ENCODE results near the gene HSPA2.
A peak's percentile ranks its signal among the peaks of the same experiment; 100 is the strongest.

HSPA2 gene

DNA sequence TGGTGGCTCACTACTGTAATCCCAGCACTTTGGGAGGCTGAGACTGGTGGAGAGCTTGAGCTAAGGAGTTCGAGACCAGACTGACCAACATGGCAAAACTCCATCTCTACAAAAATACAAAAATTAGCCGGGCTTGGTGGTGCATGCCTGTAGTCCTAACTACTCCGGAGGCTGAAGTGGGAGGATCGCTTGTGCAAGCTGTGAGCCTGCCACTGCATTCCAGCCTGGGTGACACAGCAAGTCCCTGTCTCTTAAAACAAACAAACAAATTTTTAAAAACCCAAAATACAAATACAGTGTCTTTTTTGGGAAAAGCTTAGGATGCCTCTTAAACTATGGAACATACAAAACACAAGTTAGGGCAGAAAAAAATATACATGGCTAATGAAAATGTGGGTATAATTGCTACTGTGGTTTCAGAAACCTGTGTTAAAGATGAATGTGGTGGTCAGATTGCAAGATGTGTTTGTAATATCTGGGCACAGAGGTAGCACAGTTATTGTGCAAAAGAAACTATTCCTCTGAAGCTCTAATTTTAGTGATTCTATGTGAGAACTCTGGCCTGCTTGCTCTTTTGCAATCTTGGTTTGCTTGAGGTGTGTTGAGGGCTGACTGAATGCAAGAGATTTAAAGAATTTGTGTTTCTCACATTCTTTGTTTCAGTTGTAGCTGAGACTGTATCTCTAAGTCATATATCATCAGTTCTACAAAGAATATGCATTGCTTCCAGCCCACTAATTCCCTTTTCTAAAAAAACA is 3.9 kb upstream of the HSPA2 start:
- Histone ChIP-seq H3K14ac (ENCODE audit: low read length in 2 of 2) (no peak overlapping the region), H3K79me1 (replicated peaks; ENCODE audit: low read length, poor library complexity, severe bottlenecking) (no peaks in the 10 kb centered on the region), H3K23ac (ENCODE audit: low read length in 2 of 2) (no peak overlapping the region), H3K9me3 (ENCODE audit: control insufficient read depth, low read length) (peaks cover 8% of the 10 kb centered on the region), H4K91ac (ENCODE audit: low read length) (no peak overlapping the region), H2AK5ac (ENCODE audit: low read length, severe bottlenecking) (no peak overlapping the region), H3K4me1 (ENCODE audit: control insufficient read depth, insufficient read depth, low read depth, low read length) (peaks cover 3% of the 10 kb centered on the region), H2BK15ac (ENCODE audit: low read depth, poor library complexity, severe bottlenecking) (no peak overlapping the region), H3K27ac (ENCODE audit: low read length, poor library complexity, severe bottlenecking) (peak overlapping the region; percentile 38), H3K18ac (ENCODE audit: low read depth in 1 of 2, low read length in 2 of 2) (no peak overlapping the region), H3K4ac (ENCODE audit: low read depth in 1 of 2, low read length in 2 of 2) (no peak overlapping the region), H3K4me2 (ENCODE audit: low read length, poor library complexity, severe bottlenecking) (no peak overlapping the region), H2BK120ac (ENCODE audit: low read depth, low read length) (no peak overlapping the region), H3K9ac (ENCODE audit: low read length) (no peak overlapping the region), H4K8ac (ENCODE audit: low read length) (no peak overlapping the region), H3K4me3 (ENCODE audit: insufficient read depth in 1 of 2, low read depth in 1 of 2, low read length in 2 of 2) (no peak overlapping the region), H2BK12ac (ENCODE audit: low read length in 2 of 2) (no peak overlapping the region), H3K36me3 (ENCODE audit: control insufficient read depth in 1 of 2, insufficient read depth in 2 of 2, low read depth in 1 of 2, low read length in 2 of 2) (peaks cover 0 to 5% of the 10 kb centered on the region in 2 experiments), H3K27me3 (ENCODE audit: control insufficient read depth in 1 of 2, insufficient read depth in 1 of 2, low read length in 2 of 2) (peaks cover 0 to 10% of the 10 kb centered on the region in 2 experiments), H2AFZ (ENCODE audit: low read depth, low read length) (no peak overlapping the region), H2BK5ac (ENCODE audit: low read depth, low read length, poor library complexity, severe bottlenecking) (no peak overlapping the region)
- 45% methylated on average over 4 of the region's 4 CpGs for WGBS
- peak; percentile 66 for DNase-seq

DNA sequence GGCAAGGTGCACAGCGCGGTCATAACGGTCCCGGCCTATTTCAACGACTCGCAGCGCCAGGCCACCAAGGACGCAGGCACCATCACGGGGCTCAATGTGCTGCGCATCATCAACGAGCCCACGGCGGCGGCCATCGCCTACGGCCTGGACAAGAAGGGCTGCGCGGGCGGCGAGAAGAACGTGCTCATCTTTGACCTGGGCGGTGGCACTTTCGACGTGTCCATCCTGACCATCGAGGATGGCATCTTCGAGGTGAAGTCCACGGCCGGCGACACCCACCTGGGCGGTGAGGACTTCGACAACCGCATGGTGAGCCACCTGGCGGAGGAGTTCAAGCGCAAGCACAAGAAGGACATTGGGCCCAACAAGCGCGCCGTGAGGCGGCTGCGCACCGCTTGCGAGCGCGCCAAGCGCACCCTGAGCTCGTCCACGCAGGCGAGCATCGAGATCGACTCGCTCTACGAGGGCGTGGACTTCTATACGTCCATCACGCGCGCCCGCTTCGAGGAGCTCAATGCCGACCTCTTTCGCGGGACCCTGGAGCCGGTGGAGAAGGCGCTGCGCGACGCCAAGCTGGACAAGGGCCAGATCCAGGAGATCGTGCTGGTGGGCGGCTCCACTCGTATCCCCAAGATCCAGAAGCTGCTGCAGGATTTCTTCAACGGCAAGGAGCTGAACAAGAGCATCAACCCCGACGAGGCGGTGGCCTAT is 875 bp downstream of the HSPA2 start:
- peak overlapping the region in 1 of 2 experiments; percentile 78 for H3K4me3 ChIP-seq (ENCODE audit: insufficient read depth in 1 of 2, low read depth in 1 of 2, low read length in 2 of 2)
- no peak overlapping the region for H3K14ac ChIP-seq (ENCODE audit: low read length in 2 of 2)
- H4K91ac ChIP-seq (ENCODE audit: low read length) = no peak overlapping the region
- no peak overlapping the region for H2BK12ac ChIP-seq (ENCODE audit: low read length in 2 of 2)
- H2BK15ac ChIP-seq (ENCODE audit: low read depth, poor library complexity, severe bottlenecking) = no peak overlapping the region
- no peak overlapping the region for H4K8ac ChIP-seq (ENCODE audit: low read length)
- H3K27ac ChIP-seq (ENCODE audit: low read length, poor library complexity, severe bottlenecking) = no peak overlapping the region
- H3K4me1 ChIP-seq (ENCODE audit: control insufficient read depth, insufficient read depth, low read depth, low read length) = peaks cover 3% of the 10 kb centered on the region
- H3K9ac ChIP-seq (ENCODE audit: low read length) = no peak overlapping the region
- peaks cover 0 to 28% of the 10 kb centered on the region in 2 experiments for H3K27me3 ChIP-seq (ENCODE audit: control insufficient read depth in 1 of 2, insufficient read depth in 1 of 2, low read length in 2 of 2)
- H3K9me3 ChIP-seq (ENCODE audit: control insufficient read depth, low read length) = peaks cover 8% of the 10 kb centered on the region
- H2AFZ ChIP-seq (ENCODE audit: low read depth, low read length) = no peak overlapping the region
- H2BK5ac ChIP-seq (ENCODE audit: low read depth, low read length, poor library complexity, severe bottlenecking) = no peak overlapping the region
- peaks cover 0 to 10% of the 10 kb centered on the region in 2 experiments for H3K36me3 ChIP-seq (ENCODE audit: control insufficient read depth in 1 of 2, insufficient read depth in 2 of 2, low read depth in 1 of 2, low read length in 2 of 2)
- WGBS = 98% methylated on average over 73 of the region's 73 CpGs
- H3K4me2 ChIP-seq (ENCODE audit: low read length, poor library complexity, severe bottlenecking) = no peak overlapping the region
- DNase-seq = no peak
- H2AK5ac ChIP-seq (ENCODE audit: low read length, severe bottlenecking) = no peak overlapping the region
- H3K23ac ChIP-seq (ENCODE audit: low read length in 2 of 2) = no peak overlapping the region
- no peak overlapping the region for H2BK120ac ChIP-seq (ENCODE audit: low read depth, low read length)
- H3K4ac ChIP-seq (ENCODE audit: low read depth in 1 of 2, low read length in 2 of 2) = no peak overlapping the region
- H3K79me1 ChIP-seq (replicated peaks; ENCODE audit: low read length, poor library complexity, severe bottlenecking) = no peaks in the 10 kb centered on the region
- no peak overlapping the region for H3K18ac ChIP-seq (ENCODE audit: low read depth in 1 of 2, low read length in 2 of 2)

DNA sequence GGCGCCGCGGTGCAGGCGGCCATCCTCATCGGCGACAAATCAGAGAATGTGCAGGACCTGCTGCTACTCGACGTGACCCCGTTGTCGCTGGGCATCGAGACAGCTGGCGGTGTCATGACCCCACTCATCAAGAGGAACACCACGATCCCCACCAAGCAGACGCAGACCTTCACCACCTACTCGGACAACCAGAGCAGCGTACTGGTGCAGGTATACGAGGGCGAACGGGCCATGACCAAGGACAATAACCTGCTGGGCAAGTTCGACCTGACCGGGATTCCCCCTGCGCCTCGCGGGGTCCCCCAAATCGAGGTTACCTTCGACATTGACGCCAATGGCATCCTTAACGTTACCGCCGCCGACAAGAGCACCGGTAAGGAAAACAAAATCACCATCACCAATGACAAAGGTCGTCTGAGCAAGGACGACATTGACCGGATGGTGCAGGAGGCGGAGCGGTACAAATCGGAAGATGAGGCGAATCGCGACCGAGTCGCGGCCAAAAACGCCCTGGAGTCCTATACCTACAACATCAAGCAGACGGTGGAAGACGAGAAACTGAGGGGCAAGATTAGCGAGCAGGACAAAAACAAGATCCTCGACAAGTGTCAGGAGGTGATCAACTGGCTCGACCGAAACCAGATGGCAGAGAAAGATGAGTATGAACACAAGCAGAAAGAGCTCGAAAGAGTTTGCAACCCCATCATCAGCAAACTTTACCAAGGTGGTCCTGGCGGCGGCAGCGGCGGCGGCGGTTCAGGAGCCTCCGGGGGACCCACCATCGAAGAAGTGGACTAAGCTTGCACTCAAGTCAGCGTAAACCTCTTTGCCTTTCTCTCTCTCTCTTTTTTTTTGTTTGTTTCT is 1.7 kb downstream of the HSPA2 start:
- Histone ChIP-seq H2BK120ac (ENCODE audit: low read depth, low read length) (no peak overlapping the region), H3K4ac (ENCODE audit: low read depth in 1 of 2, low read length in 2 of 2) (no peak overlapping the region), H3K27me3 (ENCODE audit: control insufficient read depth in 1 of 2, insufficient read depth in 1 of 2, low read length in 2 of 2) (peaks cover 0 to 28% of the 10 kb centered on the region in 2 experiments), H3K27ac (ENCODE audit: low read length, poor library complexity, severe bottlenecking) (no peak overlapping the region), H3K9me3 (ENCODE audit: control insufficient read depth, low read length) (peaks cover 8% of the 10 kb centered on the region), H2BK5ac (ENCODE audit: low read depth, low read length, poor library complexity, severe bottlenecking) (no peak overlapping the region), H3K9ac (ENCODE audit: low read length) (no peak overlapping the region), H2AK5ac (ENCODE audit: low read length, severe bottlenecking) (no peak overlapping the region), H3K18ac (ENCODE audit: low read depth in 1 of 2, low read length in 2 of 2) (no peak overlapping the region), H4K8ac (ENCODE audit: low read length) (no peak overlapping the region), H3K23ac (ENCODE audit: low read length in 2 of 2) (no peak overlapping the region), H3K4me3 (ENCODE audit: insufficient read depth in 1 of 2, low read depth in 1 of 2, low read length in 2 of 2) (peak overlapping the region; percentile 14 to 78), H3K4me2 (ENCODE audit: low read length, poor library complexity, severe bottlenecking) (no peak overlapping the region), H3K4me1 (ENCODE audit: control insufficient read depth, insufficient read depth, low read depth, low read length) (peaks cover 3% of the 10 kb centered on the region), H3K79me1 (replicated peaks; ENCODE audit: low read length, poor library complexity, severe bottlenecking) (no peaks in the 10 kb centered on the region), H3K14ac (ENCODE audit: low read length in 2 of 2) (no peak overlapping the region), H2BK15ac (ENCODE audit: low read depth, poor library complexity, severe bottlenecking) (peak overlapping the region; percentile 41), H2AFZ (ENCODE audit: low read depth, low read length) (no peak overlapping the region), H2BK12ac (ENCODE audit: low read length in 2 of 2) (peak overlapping the region in 1 of 2 experiments; percentile 39), H3K36me3 (ENCODE audit: control insufficient read depth in 1 of 2, insufficient read depth in 2 of 2, low read depth in 1 of 2, low read length in 2 of 2) (peaks cover 0 to 10% of the 10 kb centered on the region in 2 experiments), H4K91ac (ENCODE audit: low read length) (no peak overlapping the region)
- WGBS = 97% methylated on average over 58 of the region's 61 CpGs
- DNase-seq = no peak
